ENCODE data around the gene ZNF532.

- no peak for TF ChIP-seq CTCF (IDR thresholded peaks at IDR 0.05; ENCODE audit: low read length)
- TF ChIP-seq EZH2 (IDR thresholded peaks at IDR 0.05; ENCODE audit: borderline replicate concordance, low read length): no peak
These were observed 58.3 kb downstream of the ZNF532 start for GRCh38 chr18:58922995-58923394.

All from OCI-LY1 (cell line).